Right cardiac atrium (tissue), 5 donors: Measurements from ENCODE around the gene CEP164. TPM values are rescaled to one million over a fixed set of nuclear protein-coding genes. Genes with fewer than 3 reads are reported as not detected.
"Not testable (repeated sequence)": the region's sequence is repeated elsewhere in the genome, so short reads cannot be mapped to it uniquely, and the experiment has no call there.

Source experiments
- ATAC-seq, 2 donors: fragments of 200-7000 bp; cut with Tn5 transposase; one replicate each; pipeline versions ENCODE4 v1.8.0 to v1.9.1; 2020; ENCODE audit warnings: moderate library complexity in 2 of 2, mild to moderate bottlenecking in 1 of 2
- DNase-seq, 3 donors: peaks; one replicate each; pipeline ENCODE4 v3.0.0-alpha.2; 2020
- H3K27ac ChIP-seq: one replicate; pipeline ENCODE4 v1.5.1; 2013; ENCODE audit warnings: mild to moderate bottlenecking, low read length, control low read depth, moderate library complexity
- H3K27me3 ChIP-seq: one replicate; pipeline ENCODE4 v1.6.1; 2013; ENCODE audit not compliant: control insufficient read depth, insufficient read depth
- H3K4me1 ChIP-seq: one replicate; pipeline ENCODE4 v1.6.1; 2013; ENCODE audit warnings: low read length; ENCODE audit not compliant: control insufficient read depth, insufficient read depth
- H3K4me3 ChIP-seq: one replicate; pipeline ENCODE4 v1.5.1; 2013; ENCODE audit warnings: low read length, control low read depth
- H3K9me3 ChIP-seq: one replicate; pipeline ENCODE4 v1.6.1; 2013; ENCODE audit warnings: low read length; ENCODE audit not compliant: control insufficient read depth
- WGBS: extraction: QIAGEN DNeasy Blood & Tissue Kit; methylation state at CpG from one replicate; pipeline ENCODE4 v1.1.7; 2013; 5-methylcytosine and 5-hydroxymethylcytosine counted together
- intact Hi-C, 4 donors: fragments of 100-400 bp; cut with DNase I; formaldehyde crosslinking; loops; one replicate each; pipeline versions ENCODE4 v1.11.0 to v1.14.0; 2022 to 2023
- polyA plus RNA-seq: library from polyadenylated mRNA; stranded (reverse); fragments of 200-250 nt; gene quantifications from one replicate; pipeline ENCODE4 v1.2.3, GENCODE V29; 2013
- total RNA-seq, 4 donors: library from RNA; stranded (reverse); fragmentation: NEBNext Ultra II Directional; extraction: Animal tissue kit (Norgen Biotek cat#: 25700); gene quantifications; one replicate each; pipeline ENCODE4 v1.2.1, GENCODE V29; 2021
- donor health status: healthy with polysubstance abuse.
- donor health status: DM: no; HTN: yes; CAD: no.
- donor health status: DM: no; HTN: no; CAD: no.
- donor health status: DM: no; HTN: yes; CAD: no; lungs with severe emphysema.
- donor health status: DM: yes; HTN: yes; CAD: no.

Gene CEP164
- total and polyA plus RNA-seq, 5 donors: 7.9 to 10.6 (median 9.0) TPM

GRCh38 chr11:117399100-117399840 is 71.6 kb downstream of the CEP164 start:
- ATAC-seq, H3K4me3 ChIP-seq, intact Hi-C loops, H3K9me3 ChIP-seq, H3K27ac ChIP-seq, H3K27me3 ChIP-seq, H3K4me1 ChIP-seq, DNase-seq: not testable (repeated sequence)
- WGBS: 98% methylated on average over 2 of the region's 2 CpGs

- H3K4me1 ChIP-seq, H3K27ac ChIP-seq, intact Hi-C loops, H3K9me3 ChIP-seq, H3K27me3 ChIP-seq, H3K4me3 ChIP-seq, ATAC-seq, DNase-seq: not testable (repeated sequence)
- WGBS: 98% methylated on average over 2 of the region's 2 CpGs
These were observed 78.2 kb downstream of the CEP164 start for GRCh38 chr11:117405898-117406297.

- WGBS: over 99% methylated on average over 6 of the region's 6 CpGs
These were observed 79.4 kb downstream of the CEP164 start for GRCh38 chr11:117407016-117407415.

GRCh38 chr11:117408356-117408755 is 80.7 kb downstream of the CEP164 start:
- intact Hi-C loops: no loop called here
- Histone ChIP-seq H3K4me3 (no peak overlapping the region), H3K27me3 (no peaks in the 10 kb centered on the region), H3K27ac (no peak overlapping the region), H3K4me1 (no peaks in the 10 kb centered on the region), H3K9me3 (no peaks in the 10 kb centered on the region)
- no peak for DNase-seq
- ATAC-seq: no peak
- 96% methylated on average over 3 of the region's 3 CpGs for WGBS

More at GRCh38 chr11:117407016-117407415, 79.4 kb downstream of the CEP164 start:
- no peaks in the 10 kb centered on the region for H3K4me1 ChIP-seq
- no peak overlapping the region for H3K27ac ChIP-seq
- no peak overlapping the region for H3K4me3 ChIP-seq
- intact Hi-C loops: no loop called here
- DNase-seq: no peak
- no peaks in the 10 kb centered on the region for H3K9me3 ChIP-seq
- no peaks in the 10 kb centered on the region for H3K27me3 ChIP-seq
- ATAC-seq: no peak

- WGBS: 92% methylated on average over 12 of the region's 12 CpGs
- no peak for DNase-seq
- intact Hi-C loops: no loop called here
- Histone ChIP-seq H3K9me3 (no peaks in the 10 kb centered on the region), H3K4me3 (no peak overlapping the region), H3K27ac (no peak overlapping the region), H3K4me1 (no peaks in the 10 kb centered on the region), H3K27me3 (no peaks in the 10 kb centered on the region)
- no peak for ATAC-seq
These were observed 81.9 kb downstream of the CEP164 start for GRCh38 chr11:117409511-117409910.

GRCh38 chr11:117410238-117410637 is 82.6 kb downstream of the CEP164 start:
- Histone ChIP-seq H3K9me3 (no peaks in the 10 kb centered on the region), H3K27ac (no peak overlapping the region), H3K4me3 (no peak overlapping the region), H3K27me3 (no peaks in the 10 kb centered on the region), H3K4me1 (no peaks in the 10 kb centered on the region)
- intact Hi-C loops: no loop called here
- no peak for DNase-seq
- 94% methylated on average over 1 of the region's 1 CpG for WGBS
- no peak for ATAC-seq

- H3K4me3 ChIP-seq: no peak overlapping the region
- no peaks in the 10 kb centered on the region for H3K9me3 ChIP-seq
- DNase-seq (no peak), ATAC-seq (peak in 1 of 2 donors; percentile 12)
- no peaks in the 10 kb centered on the region for H3K4me1 ChIP-seq
- 84% methylated on average over 14 of the region's 14 CpGs for WGBS
- intact Hi-C loops: no loop called here
- H3K27me3 ChIP-seq: no peaks in the 10 kb centered on the region
- H3K27ac ChIP-seq: no peak overlapping the region
These were observed 83.4 kb downstream of the CEP164 start for GRCh38 chr11:117410861-117411710.

- intact Hi-C loops: no loop called here
- no peak overlapping the region for H3K4me3 ChIP-seq
- no peaks in the 10 kb centered on the region for H3K4me1 ChIP-seq
- no peak for ATAC-seq
- WGBS: 86% methylated on average over 10 of the region's 10 CpGs
- H3K27ac ChIP-seq: no peak overlapping the region
- no peaks in the 10 kb centered on the region for H3K27me3 ChIP-seq
- no peaks in the 10 kb centered on the region for H3K9me3 ChIP-seq
- no peak for DNase-seq
These were observed 84.1 kb downstream of the CEP164 start for GRCh38 chr11:117411736-117412135.

- no peak for ATAC-seq
- Histone ChIP-seq H3K4me3 (no peak overlapping the region), H3K27ac (no peak overlapping the region), H3K4me1 (no peaks in the 10 kb centered on the region), H3K27me3 (no peaks in the 10 kb centered on the region), H3K9me3 (no peaks in the 10 kb centered on the region)
- no peak for DNase-seq
- WGBS: 94% methylated on average over 10 of the region's 10 CpGs
- intact Hi-C loops: no loop called here
These were observed 84.5 kb downstream of the CEP164 start for GRCh38 chr11:117412176-117412575.

- no peak for DNase-seq
- no peaks in the 10 kb centered on the region for H3K4me1 ChIP-seq
- no peak overlapping the region for H3K27ac ChIP-seq
- H3K4me3 ChIP-seq: no peak overlapping the region
- no peaks in the 10 kb centered on the region for H3K27me3 ChIP-seq
- 88% methylated on average over 8 of the region's 8 CpGs for WGBS
- ATAC-seq: no peak
- H3K9me3 ChIP-seq: no peaks in the 10 kb centered on the region
- intact Hi-C loops: no loop called here
These were observed 85.1 kb downstream of the CEP164 start for GRCh38 chr11:117412653-117413275.

GRCh38 chr11:117413616-117414015 is 86.0 kb downstream of the CEP164 start:
- ATAC-seq (no peak), DNase-seq (no peak)
- intact Hi-C loops: no loop called here
- H3K9me3 ChIP-seq: no peaks in the 10 kb centered on the region
- 96% methylated on average over 7 of the region's 7 CpGs for WGBS
- no peak overlapping the region for H3K4me3 ChIP-seq
- no peak overlapping the region for H3K27ac ChIP-seq
- H3K4me1 ChIP-seq: no peaks in the 10 kb centered on the region
- H3K27me3 ChIP-seq: no peaks in the 10 kb centered on the region
